WI38 (cell line): ENCODE measurements around the gene PITPNM1.
"Not testable (repeated sequence)": the region's sequence is repeated elsewhere in the genome, so short reads cannot be mapped to it uniquely, and the experiment has no call there.

Source experiments
- H3K4me3 ChIP-seq: 2 replicates; pipeline ENCODE4 v1.5.1; 2011; ENCODE audit warnings: low read depth, mild to moderate bottlenecking, control low read depth, low read length
- CTCF ChIP-seq: IDR thresholded peaks from 2 replicates; pipeline ENCODE4 v1.5.1; 2012; ENCODE audit warnings: low read depth, mild to moderate bottlenecking, control low read depth, low read length

PITPNM1 gene

DNA sequence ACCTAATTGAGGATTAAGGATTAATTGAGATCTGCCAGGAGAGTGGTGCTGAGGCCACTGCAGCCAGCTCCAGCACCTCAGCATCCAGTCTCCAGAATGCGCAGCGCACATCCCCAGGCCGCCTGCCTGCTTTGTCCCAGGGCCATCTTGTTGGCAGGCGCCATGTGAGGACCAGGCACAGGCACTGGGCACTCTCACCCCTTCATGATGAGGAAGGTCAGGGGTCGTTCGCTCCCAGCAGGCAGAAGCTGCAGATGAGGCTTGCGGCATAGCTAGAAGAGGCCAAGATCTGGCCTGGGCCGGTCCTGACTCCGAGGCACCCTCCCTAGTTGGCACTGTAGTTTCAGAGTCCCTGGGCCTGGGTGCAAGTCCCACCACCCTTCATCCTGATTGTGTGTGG is 11.6 kb upstream of the PITPNM1 start:
- no peak for TF ChIP-seq CTCF

GRCh38 chr11:67514116-67514515 is 9.0 kb upstream of the PITPNM1 start:
- TF ChIP-seq CTCF = no peak

More for the DNA sequence above, 11.6 kb upstream of the PITPNM1 start:
- no peak overlapping the region for H3K4me3 ChIP-seq

DNA sequence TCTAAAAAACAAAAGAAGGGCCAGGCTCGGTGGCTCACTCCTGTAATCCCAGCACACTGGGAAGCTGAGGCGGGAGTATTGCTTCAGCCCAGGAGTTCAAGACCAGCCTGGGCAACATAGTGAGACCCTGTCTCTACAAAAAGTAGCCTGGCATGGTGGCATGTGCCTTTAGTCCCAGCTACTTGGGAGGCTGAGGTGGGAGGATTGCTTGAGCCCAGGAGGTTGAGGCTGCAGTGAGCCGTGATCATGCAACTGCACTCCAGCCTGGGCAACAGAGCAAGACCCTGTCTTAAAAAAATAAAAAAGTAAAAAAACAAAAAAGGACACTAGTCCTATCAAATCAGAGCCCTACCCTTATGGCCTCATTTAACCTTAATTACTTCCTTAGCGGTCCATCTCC is 6.4 kb upstream of the PITPNM1 start:
- not testable (repeated sequence) for H3K4me3 ChIP-seq

More at GRCh38 chr11:67514116-67514515, 9.0 kb upstream of the PITPNM1 start:
- H3K4me3 ChIP-seq = no peak overlapping the region

GRCh38 chr11:67510023-67510345 is 4.8 kb upstream of the PITPNM1 start:
- no peak overlapping the region for H3K4me3 ChIP-seq
- TF ChIP-seq CTCF = no peak

DNA sequence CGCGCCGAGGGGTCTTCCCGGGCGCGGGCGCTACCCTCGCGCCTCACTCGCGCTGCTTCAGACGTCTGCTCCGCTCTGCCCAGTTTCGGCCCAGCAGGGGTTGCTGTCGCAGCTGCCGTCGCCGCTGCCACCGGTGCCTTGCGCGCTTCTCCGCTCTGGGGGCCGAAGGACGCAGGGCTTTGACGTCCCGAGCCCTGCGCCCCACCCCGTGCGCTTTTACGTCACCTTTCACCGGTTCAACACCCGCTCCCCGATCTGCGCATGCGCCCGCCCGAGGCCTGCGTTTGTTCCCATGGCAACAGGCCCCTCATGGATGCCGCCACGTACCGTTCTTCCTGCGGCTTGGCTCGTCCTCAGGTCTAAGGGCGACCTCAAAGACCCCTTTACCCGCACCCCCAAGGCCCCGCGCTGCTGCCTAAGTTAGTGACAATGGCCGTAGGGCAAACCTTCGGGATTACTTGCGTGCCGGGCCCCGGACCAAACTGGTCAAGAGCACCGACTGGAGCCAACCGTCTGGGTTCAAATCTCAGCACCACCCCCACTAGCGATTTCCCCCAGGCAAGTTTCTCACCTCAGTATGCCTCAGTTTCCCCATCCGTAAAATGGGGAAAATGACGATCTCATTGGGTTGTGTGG is 3.4 kb upstream of the PITPNM1 start:
- no peak for TF ChIP-seq CTCF

GRCh38 chr11:67507864-67508485 is 2.8 kb upstream of the PITPNM1 start, which contains the start of gene CDK2AP2:
CDK2AP2 (minus strand) TSS chr11:67508162; CDS start chr11:67508082, 80 bp downstream.
- H3K4me3 ChIP-seq = peak within 1 kb of the TSS; percentile 82
- no peak for TF ChIP-seq CTCF

More for the DNA sequence above, 3.4 kb upstream of the PITPNM1 start:
- H3K4me3 ChIP-seq = peak overlapping the region; percentile 82

DNA sequence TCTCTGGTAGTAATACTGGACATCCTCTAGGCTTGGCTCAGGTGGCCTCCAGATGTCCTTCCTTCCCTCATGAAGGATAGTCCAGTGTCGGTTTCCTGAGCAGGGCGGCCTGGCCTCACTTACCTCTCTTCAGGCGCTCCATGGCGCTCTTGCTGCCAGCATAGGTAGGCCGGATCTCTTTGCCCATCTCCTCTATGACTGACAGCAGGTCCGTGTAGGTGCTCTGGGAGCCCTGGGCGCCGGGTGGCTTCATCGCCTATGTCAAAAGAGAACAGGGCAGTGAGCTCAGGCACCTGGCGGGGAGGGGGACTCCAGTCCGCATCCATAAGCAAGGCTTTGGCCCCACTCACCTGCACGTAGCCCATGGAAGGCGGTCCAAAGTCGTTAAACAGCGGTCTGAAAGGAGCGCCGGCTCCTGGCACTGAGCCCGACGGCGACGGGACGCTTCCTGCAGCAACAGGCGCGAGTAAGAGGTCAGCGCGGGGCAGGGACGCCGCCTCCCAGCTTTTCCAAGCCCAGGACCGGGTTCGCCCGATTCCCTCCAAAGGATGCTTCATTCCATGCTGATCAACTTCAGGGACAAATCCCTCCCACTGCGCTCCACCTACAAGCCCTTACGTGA is 2.2 kb upstream of the PITPNM1 start:
- peak overlapping the region; percentile 82 for H3K4me3 ChIP-seq
- TF ChIP-seq CTCF = no peak
